ENCODE measurements around the gene STX1B. TPM values are rescaled to one million over a fixed set of nuclear protein-coding genes. Genes with fewer than 3 reads are reported as not detected.

Gene STX1B
- total RNA-seq, 1 donor from 2014 or later, result not detected

DNA sequence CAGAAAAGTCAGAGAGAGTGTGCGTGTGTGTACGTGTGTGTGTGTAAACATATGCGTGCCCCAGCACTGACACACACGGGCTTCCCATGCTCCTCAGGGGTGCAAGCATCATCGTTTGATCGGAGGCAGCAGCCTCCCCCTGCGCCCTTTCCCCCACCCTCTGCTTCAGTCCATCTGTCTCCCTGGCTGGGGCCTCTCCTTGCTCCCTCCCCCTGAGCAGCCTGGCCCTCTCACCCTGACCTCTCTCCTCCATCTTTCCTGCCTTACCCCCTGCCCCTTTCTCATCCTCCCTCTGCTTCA is 4.4 kb downstream of the STX1B start:
- Histone ChIP-seq H3K4me1 (ENCODE audit: control insufficient read depth in 3 of 3, insufficient read depth in 3 of 3, low read length in 3 of 3) (peaks cover 0 to 6% (median 3%) of the 10 kb centered on the region in 3 donors), H3K9ac (ENCODE audit: low read depth in 1 of 3, low read length in 3 of 3) (no peak overlapping the region), H3K4me3 (ENCODE audit: low read length in 3 of 3) (no peak overlapping the region), H3K36me3 (ENCODE audit: control insufficient read depth in 3 of 3, insufficient read depth in 3 of 3, low read length in 3 of 3) (no peaks in the 10 kb centered on the region), H3K27ac (ENCODE audit: low read depth, low read length) (no peak overlapping the region), H3K27me3 (ENCODE audit: control insufficient read depth in 3 of 3, insufficient read depth in 3 of 3, low read length in 3 of 3) (peaks cover 32 to 50% (median 38%) of the 10 kb centered on the region in 3 donors), H3K9me3 (ENCODE audit: control insufficient read depth in 3 of 3, low read length in 3 of 3) (no peaks in the 10 kb centered on the region)

DNA sequence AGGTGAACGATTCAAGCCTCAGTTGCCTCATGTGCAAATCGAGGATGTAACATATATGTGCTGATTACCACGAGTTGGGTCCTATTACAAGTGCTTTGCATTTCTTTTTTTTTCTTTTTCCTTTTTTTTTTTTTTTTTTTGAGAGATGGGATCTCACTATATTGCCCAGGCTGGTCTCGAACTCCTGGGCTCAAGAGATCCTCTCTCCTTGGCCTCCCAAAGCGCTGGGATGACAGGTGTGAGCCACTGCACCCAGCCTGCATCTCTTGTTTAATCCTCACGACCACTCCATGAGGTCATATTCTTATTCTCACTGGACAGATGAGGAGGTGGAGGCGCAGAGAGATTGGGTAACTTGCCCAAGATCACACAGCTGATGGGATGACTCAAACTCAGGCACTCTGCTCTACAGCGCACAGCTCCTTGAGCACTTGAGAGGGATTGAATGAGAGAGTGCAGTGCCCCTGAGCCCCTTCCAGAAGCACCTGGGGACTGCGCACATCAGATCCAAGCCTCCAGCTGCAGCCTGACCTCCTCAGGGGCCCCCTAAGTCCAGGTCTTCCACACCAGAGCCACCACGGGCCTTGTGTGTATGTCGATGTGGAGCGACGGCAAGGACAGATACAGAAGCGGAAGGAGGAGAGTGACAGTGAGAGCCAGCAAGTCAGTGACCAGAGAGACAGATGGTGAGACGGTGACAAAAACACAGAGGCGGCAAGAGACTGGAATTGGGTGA is 4.9 kb downstream of the STX1B start:
- peaks cover 28 to 47% (median 35%) of the 10 kb centered on the region in 3 donors for H3K27me3 ChIP-seq (ENCODE audit: control insufficient read depth in 3 of 3, insufficient read depth in 3 of 3, low read length in 3 of 3)
- H3K9me3 ChIP-seq (ENCODE audit: control insufficient read depth in 3 of 3, low read length in 3 of 3), result no peaks in the 10 kb centered on the region
- H3K4me1 ChIP-seq (ENCODE audit: control insufficient read depth in 3 of 3, insufficient read depth in 3 of 3, low read length in 3 of 3), result peaks cover 0 to 6% (median 3%) of the 10 kb centered on the region in 3 donors
- no peak overlapping the region for H3K4me3 ChIP-seq (ENCODE audit: low read length in 3 of 3)
- H3K36me3 ChIP-seq (ENCODE audit: control insufficient read depth in 3 of 3, insufficient read depth in 3 of 3, low read length in 3 of 3), result no peaks in the 10 kb centered on the region
- H3K27ac ChIP-seq (ENCODE audit: low read depth, low read length), result no peak overlapping the region
- H3K9ac ChIP-seq (ENCODE audit: low read depth in 1 of 3, low read length in 3 of 3), result no peak overlapping the region

DNA sequence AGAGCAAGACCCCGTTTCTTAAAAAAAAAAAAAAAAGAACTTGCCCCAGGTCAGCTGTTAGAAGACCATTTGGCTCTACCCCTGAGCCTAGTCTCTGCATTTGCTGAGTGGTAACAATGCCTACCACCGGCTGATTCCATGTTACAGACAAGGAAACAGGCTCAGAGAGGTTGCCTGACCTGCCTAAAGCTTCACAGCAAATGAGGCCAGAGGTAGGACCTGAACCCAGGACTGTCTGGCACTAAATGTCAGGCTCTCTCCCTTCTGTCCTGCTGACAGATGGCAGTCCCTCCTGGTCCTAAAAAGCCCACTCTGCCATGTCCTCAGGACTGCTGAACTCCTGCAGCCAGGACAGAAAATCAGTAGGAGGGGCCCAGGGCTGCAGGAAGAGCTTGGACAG is 5.8 kb downstream of the STX1B start:
- no peak overlapping the region for H3K9ac ChIP-seq (ENCODE audit: low read depth in 1 of 3, low read length in 3 of 3)
- H3K4me3 ChIP-seq (ENCODE audit: low read length in 3 of 3), result no peak overlapping the region
- no peak overlapping the region for H3K27ac ChIP-seq (ENCODE audit: low read depth, low read length)
- peaks cover 0 to 6% (median 3%) of the 10 kb centered on the region in 3 donors for H3K4me1 ChIP-seq (ENCODE audit: control insufficient read depth in 3 of 3, insufficient read depth in 3 of 3, low read length in 3 of 3)
- no peaks in the 10 kb centered on the region for H3K36me3 ChIP-seq (ENCODE audit: control insufficient read depth in 3 of 3, insufficient read depth in 3 of 3, low read length in 3 of 3)
- H3K27me3 ChIP-seq (ENCODE audit: control insufficient read depth in 3 of 3, insufficient read depth in 3 of 3, low read length in 3 of 3), result peaks cover 25 to 43% (median 28%) of the 10 kb centered on the region in 3 donors
- H3K9me3 ChIP-seq (ENCODE audit: control insufficient read depth in 3 of 3, low read length in 3 of 3), result no peaks in the 10 kb centered on the region

GRCh38 chr16:31003744-31004143 is 6.7 kb downstream of the STX1B start:
- Histone ChIP-seq H3K9me3 (ENCODE audit: control insufficient read depth in 3 of 3, low read length in 3 of 3) (no peaks in the 10 kb centered on the region), H3K4me1 (ENCODE audit: control insufficient read depth in 3 of 3, insufficient read depth in 3 of 3, low read length in 3 of 3) (peaks cover 0 to 6% (median 3%) of the 10 kb centered on the region in 3 donors), H3K27ac (ENCODE audit: low read depth, low read length) (peak overlapping the region; percentile 19), H3K36me3 (ENCODE audit: control insufficient read depth in 3 of 3, insufficient read depth in 3 of 3, low read length in 3 of 3) (no peaks in the 10 kb centered on the region), H3K4me3 (ENCODE audit: low read length in 3 of 3) (no peak overlapping the region), H3K27me3 (ENCODE audit: control insufficient read depth in 3 of 3, insufficient read depth in 3 of 3, low read length in 3 of 3) (peaks cover 15 to 34% (median 20%) of the 10 kb centered on the region in 3 donors), H3K9ac (ENCODE audit: low read depth in 1 of 3, low read length in 3 of 3) (no peak overlapping the region)

DNA sequence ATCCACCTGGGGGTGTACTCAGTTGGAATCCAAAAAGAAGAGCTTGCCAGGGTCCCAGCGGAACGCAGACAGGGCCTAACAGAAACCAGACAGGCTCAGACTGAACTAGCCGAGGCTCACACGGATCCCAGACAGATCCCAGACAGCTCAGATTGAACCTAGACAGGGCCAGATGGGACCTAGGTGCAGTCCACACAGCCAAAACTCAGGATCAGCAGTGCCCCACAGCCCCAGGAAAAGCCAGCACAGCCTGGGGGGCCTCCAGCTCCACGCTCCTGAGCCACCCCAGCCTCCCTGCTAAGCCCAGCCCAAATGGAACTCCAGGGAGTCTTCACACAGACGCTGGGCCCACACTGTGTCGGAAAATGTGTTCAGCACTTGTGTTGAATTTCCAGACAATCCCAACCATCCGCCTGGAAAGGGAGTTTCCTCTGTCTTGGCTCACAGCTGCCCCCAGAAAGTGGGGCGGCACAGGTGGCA is 7.5 kb downstream of the STX1B start:
- peaks cover 11 to 28% (median 14%) of the 10 kb centered on the region in 3 donors for H3K27me3 ChIP-seq (ENCODE audit: control insufficient read depth in 3 of 3, insufficient read depth in 3 of 3, low read length in 3 of 3)
- H3K4me3 ChIP-seq (ENCODE audit: low read length in 3 of 3), result no peak overlapping the region
- no peak overlapping the region for H3K9ac ChIP-seq (ENCODE audit: low read depth in 1 of 3, low read length in 3 of 3)
- no peaks in the 10 kb centered on the region for H3K9me3 ChIP-seq (ENCODE audit: control insufficient read depth in 3 of 3, low read length in 3 of 3)
- H3K36me3 ChIP-seq (ENCODE audit: control insufficient read depth in 3 of 3, insufficient read depth in 3 of 3, low read length in 3 of 3), result no peaks in the 10 kb centered on the region
- H3K27ac ChIP-seq (ENCODE audit: low read depth, low read length), result peak overlapping the region; percentile 19
- H3K4me1 ChIP-seq (ENCODE audit: control insufficient read depth in 3 of 3, insufficient read depth in 3 of 3, low read length in 3 of 3), result peaks cover 0 to 6% (median 4%) of the 10 kb centered on the region in 3 donors

DNA sequence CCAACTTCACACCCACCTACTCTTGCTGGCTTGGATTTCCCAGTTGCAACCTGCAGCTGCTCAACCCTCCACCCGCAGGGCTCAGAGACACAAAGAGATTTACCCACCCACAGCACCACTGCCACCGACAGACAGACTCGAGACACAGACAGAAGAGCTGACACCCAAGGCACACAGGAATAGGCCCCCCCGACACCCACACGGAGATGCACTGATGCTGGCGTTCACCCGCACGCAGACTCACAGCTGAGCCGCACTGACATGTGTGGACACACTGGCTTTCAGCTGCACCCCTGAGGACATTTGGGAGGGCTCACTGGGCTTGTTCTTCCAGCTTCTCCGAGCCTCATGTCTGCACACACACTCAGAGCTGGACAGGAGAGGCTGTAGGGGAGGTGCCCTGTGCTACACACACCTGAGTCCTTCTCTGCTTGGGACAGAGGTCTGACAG is 8.2 kb downstream of the STX1B start:
- H3K27me3 ChIP-seq (ENCODE audit: control insufficient read depth in 3 of 3, insufficient read depth in 3 of 3, low read length in 3 of 3), result peaks cover 8 to 22% (median 9%) of the 10 kb centered on the region in 3 donors
- no peak overlapping the region for H3K9ac ChIP-seq (ENCODE audit: low read depth in 1 of 3, low read length in 3 of 3)
- no peaks in the 10 kb centered on the region for H3K9me3 ChIP-seq (ENCODE audit: control insufficient read depth in 3 of 3, low read length in 3 of 3)
- no peak overlapping the region for H3K4me3 ChIP-seq (ENCODE audit: low read length in 3 of 3)
- peaks cover 4 to 12% (median 10%) of the 10 kb centered on the region in 3 donors for H3K4me1 ChIP-seq (ENCODE audit: control insufficient read depth in 3 of 3, insufficient read depth in 3 of 3, low read length in 3 of 3)
- peak overlapping the region; percentile 12 for H3K27ac ChIP-seq (ENCODE audit: low read depth, low read length)
- H3K36me3 ChIP-seq (ENCODE audit: control insufficient read depth in 3 of 3, insufficient read depth in 3 of 3, low read length in 3 of 3), result no peaks in the 10 kb centered on the region

DNA sequence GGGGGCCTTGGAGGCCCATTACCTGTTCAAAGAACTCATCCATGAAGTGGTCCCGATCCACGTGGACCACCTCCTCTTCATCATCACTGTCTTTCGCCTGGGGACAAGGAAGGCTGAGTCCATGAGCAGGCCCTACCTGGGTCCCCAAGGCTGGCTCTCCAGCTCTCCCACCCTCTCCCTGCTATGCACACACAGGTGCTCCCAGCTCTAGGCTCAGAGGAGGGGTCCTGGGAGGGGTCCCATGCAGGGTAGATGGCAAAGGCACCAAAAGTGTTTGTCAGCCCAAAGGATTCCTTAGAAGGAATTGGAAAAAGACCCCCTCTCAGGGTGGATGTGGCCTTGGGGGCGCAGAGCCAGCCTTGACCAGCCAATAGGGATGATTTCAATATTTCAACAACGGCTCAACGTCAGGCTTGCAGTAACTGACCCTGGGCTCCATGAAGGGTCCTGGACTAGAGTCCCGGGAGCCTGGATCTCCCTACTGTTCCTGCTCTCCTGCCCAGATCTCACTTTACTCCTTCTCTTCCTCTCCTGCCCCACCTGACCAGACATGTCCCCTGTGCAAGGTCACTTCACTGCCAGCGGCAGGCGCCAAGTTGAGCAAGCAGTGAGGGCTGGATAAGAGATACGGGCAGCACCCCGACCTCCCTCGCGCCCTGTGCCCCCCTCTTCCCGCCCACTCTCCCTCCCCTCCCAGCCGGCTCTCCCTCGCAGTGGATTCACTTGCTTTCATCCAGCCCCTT is 8.8 kb downstream of the STX1B start:
- no peak overlapping the region for H3K9ac ChIP-seq (ENCODE audit: low read depth in 1 of 3, low read length in 3 of 3)
- H3K27ac ChIP-seq (ENCODE audit: low read depth, low read length), result no peak overlapping the region
- H3K4me1 ChIP-seq (ENCODE audit: control insufficient read depth in 3 of 3, insufficient read depth in 3 of 3, low read length in 3 of 3), result peaks cover 4 to 16% (median 10%) of the 10 kb centered on the region in 3 donors
- no peak overlapping the region for H3K4me3 ChIP-seq (ENCODE audit: low read length in 3 of 3)
- no peaks in the 10 kb centered on the region for H3K36me3 ChIP-seq (ENCODE audit: control insufficient read depth in 3 of 3, insufficient read depth in 3 of 3, low read length in 3 of 3)
- peaks cover 6 to 17% (median 8%) of the 10 kb centered on the region in 3 donors for H3K27me3 ChIP-seq (ENCODE audit: control insufficient read depth in 3 of 3, insufficient read depth in 3 of 3, low read length in 3 of 3)
- H3K9me3 ChIP-seq (ENCODE audit: control insufficient read depth in 3 of 3, low read length in 3 of 3), result no peaks in the 10 kb centered on the region

DNA sequence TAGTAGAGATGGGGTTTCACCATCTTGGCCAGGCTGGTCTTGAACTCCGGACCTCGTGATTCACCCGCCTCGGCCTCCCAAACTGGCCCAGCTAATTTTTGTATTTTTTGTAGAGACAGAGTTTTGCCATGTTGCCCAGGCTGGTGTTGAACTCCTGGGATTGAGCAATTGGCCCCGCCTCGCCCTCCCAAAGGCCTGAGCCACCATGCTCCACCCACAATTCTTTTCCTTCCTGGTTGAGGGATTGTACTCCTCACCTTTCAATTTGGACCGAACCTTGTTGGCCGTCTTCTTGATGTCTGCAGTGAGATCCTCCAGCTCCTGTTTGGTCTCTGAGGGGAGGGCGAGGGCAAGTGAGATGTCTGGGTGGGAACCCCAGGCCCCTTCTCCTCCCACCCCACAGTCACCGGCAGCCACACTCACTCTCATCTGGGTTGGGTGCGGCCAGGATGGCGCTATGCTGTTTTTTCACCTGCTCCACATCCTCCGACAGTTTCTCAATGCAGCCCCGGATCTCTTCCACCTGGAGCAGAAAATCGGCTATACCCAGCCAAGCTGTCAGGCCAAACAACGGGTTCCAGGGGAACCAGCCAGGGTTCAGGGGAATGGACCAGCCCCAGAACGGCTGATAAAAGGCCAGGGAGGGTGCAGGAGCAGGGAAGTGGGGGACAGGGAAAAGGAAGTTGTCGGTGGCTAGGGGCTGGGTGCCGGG is 9.6 kb downstream of the STX1B start:
- peaks cover 4 to 16% (median 10%) of the 10 kb centered on the region in 3 donors for H3K4me1 ChIP-seq (ENCODE audit: control insufficient read depth in 3 of 3, insufficient read depth in 3 of 3, low read length in 3 of 3)

DNA sequence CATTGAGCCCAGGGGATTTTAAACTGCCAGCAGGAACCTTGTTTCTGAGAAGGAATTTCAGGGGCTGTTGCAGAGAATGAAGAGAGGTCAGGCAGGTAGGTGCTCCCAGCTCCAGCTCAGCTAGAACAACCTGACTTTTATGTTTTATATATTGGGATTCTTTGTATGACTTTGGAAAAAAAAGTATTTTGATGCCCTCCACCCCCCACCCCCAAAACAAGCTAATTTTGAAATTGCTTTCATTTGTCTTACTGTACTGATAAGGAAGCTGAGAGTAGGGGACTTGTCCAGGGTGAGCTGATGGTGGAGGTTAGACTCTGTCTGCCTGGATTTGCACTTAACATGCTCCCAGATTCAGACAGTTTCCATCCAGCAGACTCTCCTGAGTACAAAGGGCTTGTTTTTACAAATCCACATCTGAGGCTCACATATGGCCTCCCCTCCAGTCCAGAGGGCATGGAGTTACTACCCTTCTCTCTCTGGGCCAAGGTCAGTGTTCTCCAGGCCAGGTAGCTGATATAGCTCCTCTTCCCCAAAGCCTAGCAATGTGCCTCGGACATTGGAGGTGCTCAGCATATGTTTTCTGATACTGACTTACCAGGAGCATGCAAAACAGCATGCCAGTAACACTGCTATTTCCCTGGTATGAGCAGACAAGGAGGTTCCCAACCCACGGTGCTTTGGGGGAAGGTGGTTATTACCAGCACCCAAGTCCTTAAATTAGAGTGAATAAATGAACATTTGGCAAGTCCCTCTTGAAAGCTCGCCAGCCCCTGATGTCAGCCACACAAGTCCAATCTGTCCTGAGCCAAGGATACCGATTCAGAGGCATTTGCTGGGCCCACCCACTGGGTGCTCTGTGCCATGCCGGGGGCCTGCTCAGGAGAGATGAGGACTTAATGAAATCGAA is 11.3 kb downstream of the STX1B start:
- peaks cover 2 to 12% (median 8%) of the 10 kb centered on the region in 3 donors for H3K27me3 ChIP-seq (ENCODE audit: control insufficient read depth in 3 of 3, insufficient read depth in 3 of 3, low read length in 3 of 3)
- H3K4me3 ChIP-seq (ENCODE audit: low read length in 3 of 3), result no peak overlapping the region
- no peaks in the 10 kb centered on the region for H3K9me3 ChIP-seq (ENCODE audit: control insufficient read depth in 3 of 3, low read length in 3 of 3)
- peaks cover 4 to 16% (median 10%) of the 10 kb centered on the region in 3 donors for H3K4me1 ChIP-seq (ENCODE audit: control insufficient read depth in 3 of 3, insufficient read depth in 3 of 3, low read length in 3 of 3)
- H3K36me3 ChIP-seq (ENCODE audit: control insufficient read depth in 3 of 3, insufficient read depth in 3 of 3, low read length in 3 of 3), result no peaks in the 10 kb centered on the region
- H3K9ac ChIP-seq (ENCODE audit: low read depth in 1 of 3, low read length in 3 of 3), result no peak overlapping the region
- H3K27ac ChIP-seq (ENCODE audit: low read depth, low read length), result peak overlapping the region; percentile 47

More for the DNA sequence above, 9.6 kb downstream of the STX1B start:
- no peaks in the 10 kb centered on the region for H3K9me3 ChIP-seq (ENCODE audit: control insufficient read depth in 3 of 3, low read length in 3 of 3)
- H3K36me3 ChIP-seq (ENCODE audit: control insufficient read depth in 3 of 3, insufficient read depth in 3 of 3, low read length in 3 of 3), result no peaks in the 10 kb centered on the region
- H3K9ac ChIP-seq (ENCODE audit: low read depth in 1 of 3, low read length in 3 of 3), result no peak overlapping the region
- no peak overlapping the region for H3K4me3 ChIP-seq (ENCODE audit: low read length in 3 of 3)
- no peak overlapping the region for H3K27ac ChIP-seq (ENCODE audit: low read depth, low read length)
- H3K27me3 ChIP-seq (ENCODE audit: control insufficient read depth in 3 of 3, insufficient read depth in 3 of 3, low read length in 3 of 3), result peaks cover 6 to 12% (median 8%) of the 10 kb centered on the region in 3 donors
